Natural killer cell (primary cell): ENCODE measurements around the gene TSPOAP1. TPM values are rescaled to one million over a fixed set of nuclear protein-coding genes. Genes with fewer than 3 reads are reported as not detected.
A peak's percentile ranks its signal among the peaks of the same experiment; 100 is the strongest.
"Not testable (repeated sequence)": the region's sequence is repeated elsewhere in the genome, so short reads cannot be mapped to it uniquely, and the experiment has no call there.

ENCODE experiments used
- ATAC-seq, 3 donors: fragments of 150-1000 bp in 2 of 3; fragments of 200-7000 bp in 1 of 3; cut with Tn5 transposase; 1 replicate in 1 of 3; 2 replicates in 2 of 3; pipeline ENCODE4 v1.10.0; 2021; ENCODE audit warnings: mild to moderate bottlenecking in 2 of 3, moderate library complexity in 2 of 3
- DNase-seq, 2 donors: peaks; one replicate each; pipeline versions ENCODE4 v3.0.0 to v3.0.0-alpha.2; 2013 to 2021; ENCODE audit warnings: mixed read lengths in 1 of 2
- H3K27ac ChIP-seq: one replicate; pipeline ENCODE4 v1.5.1; 2013; ENCODE audit warnings: mild to moderate bottlenecking, low read length
- H3K27me3 ChIP-seq: one replicate; pipeline ENCODE4 v1.6.1; 2013; ENCODE audit warnings: low read length; ENCODE audit not compliant: control insufficient read depth, insufficient read depth
- H3K36me3 ChIP-seq: one replicate; pipeline ENCODE4 v1.6.1; 2013; ENCODE audit warnings: low read length; ENCODE audit not compliant: control insufficient read depth, insufficient read depth
- H3K4me1 ChIP-seq: one replicate; pipeline ENCODE4 v1.6.1; 2013; ENCODE audit warnings: low read length; ENCODE audit not compliant: control insufficient read depth, insufficient read depth
- H3K4me3 ChIP-seq: one replicate; pipeline ENCODE4 v1.5.1; 2013; ENCODE audit warnings: low read length
- H3K9me3 ChIP-seq: one replicate; pipeline ENCODE4 v1.6.1; 2013; ENCODE audit warnings: low read length; ENCODE audit not compliant: control insufficient read depth, insufficient read depth
- H3K27ac Mint-ChIP-seq, 2 donors: one replicate each; pipeline ENCODE4 v1.8.0; 2022; ENCODE audit warnings: mild to moderate bottlenecking in 2 of 2, mixed read lengths in 2 of 2, moderate library complexity in 1 of 2
- H3K27me3 Mint-ChIP-seq, 2 donors: one replicate each; pipeline ENCODE4 v1.8.0; 2022; ENCODE audit warnings: low read depth in 2 of 2, mixed read lengths in 2 of 2
- H3K36me3 Mint-ChIP-seq: one replicate; pipeline ENCODE4 v1.8.0; 2022; ENCODE audit warnings: mixed read lengths
- H3K4me1 Mint-ChIP-seq, 2 donors: one replicate each; pipeline ENCODE4 v1.8.0; 2022; ENCODE audit warnings: mixed read lengths in 2 of 2
- H3K4me3 Mint-ChIP-seq: one replicate; pipeline ENCODE4 v1.8.0; 2022; ENCODE audit warnings: mild to moderate bottlenecking, moderate library complexity, mixed read lengths
- H3K9me3 Mint-ChIP-seq, 2 donors: one replicate each; pipeline ENCODE4 v1.8.0; 2022; ENCODE audit warnings: mixed read lengths in 2 of 2
- WGBS: methylation state at CpG from one replicate; pipeline ENCODE4 v1.1.7; 2013; ENCODE audit warnings: missing lambda C conversion rate; ENCODE audit not compliant: insufficient coverage; 5-methylcytosine and 5-hydroxymethylcytosine counted together
- intact Hi-C: fragments of 100-400 bp; cut with micrococcal nuclease; formaldehyde crosslinking; loops from one replicate; pipeline ENCODE4 v1.14.2; 2022
- total RNA-seq, 4 donors: library from RNA; stranded (reverse); fragments of 120-200 nt in 1 of 4; gene quantifications; one replicate each; pipeline versions ENCODE4 v1.2.3 to v1.2.4, GENCODE V29; 2013 to 2022
- TF ChIP-seq, protein P1 (sequence below): fragments of 200-600 bp; IDR thresholded peaks from one replicate; pipeline ENCODE4 v1.8.0; 2022; ENCODE audit warnings: antibody characterized with exemption

TSPOAP1 gene
- total RNA-seq, 3 donors from 2014 or later (not counting 1 experiment from before 2014, with no cell fraction given), result 176 to 282 (median 246) TPM

DNA sequence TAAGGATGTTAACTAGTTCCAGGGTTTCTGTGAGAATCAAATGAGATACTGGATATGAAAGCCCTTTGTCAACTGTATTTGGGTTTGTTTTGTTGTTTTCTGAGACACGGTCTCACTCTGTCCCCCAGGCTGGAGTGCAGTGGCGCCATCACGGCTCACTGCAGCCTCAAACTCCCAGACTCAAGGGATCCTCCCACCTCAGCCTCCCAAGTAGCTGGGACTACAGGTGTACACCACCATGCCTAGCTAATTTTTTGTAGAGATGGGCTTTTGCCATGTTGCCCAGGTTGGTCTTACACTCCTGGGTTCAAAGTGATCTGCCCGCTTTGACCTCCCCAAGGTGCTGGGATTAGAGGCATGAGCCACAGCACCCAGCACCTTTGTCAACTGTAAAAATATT, 14.5 kb upstream of the TSPOAP1 start:
- DNase-seq (no peak), ATAC-seq (no peak)
- peaks cover 5% of the 10 kb centered on the region for H3K36me3 Mint-ChIP-seq
- Histone ChIP-seq H3K4me1 (peaks cover 85% of the 10 kb centered on the region), H3K27ac (peak overlapping the region; percentile 99), H3K36me3 (peaks cover 37% of the 10 kb centered on the region), H3K4me3 (no peak overlapping the region), H3K27me3 (no peaks in the 10 kb centered on the region), H3K9me3 (no peaks in the 10 kb centered on the region)
- intact Hi-C loops, result no loop called here
- peaks cover 78 to 90% of the 10 kb centered on the region in 2 donors for H3K4me1 Mint-ChIP-seq
- H3K4me3 Mint-ChIP-seq, result peak overlapping the region; percentile 90
- peak overlapping the region; percentile 87 to 93 for H3K27ac Mint-ChIP-seq
- TF ChIP-seq, protein P1, sequence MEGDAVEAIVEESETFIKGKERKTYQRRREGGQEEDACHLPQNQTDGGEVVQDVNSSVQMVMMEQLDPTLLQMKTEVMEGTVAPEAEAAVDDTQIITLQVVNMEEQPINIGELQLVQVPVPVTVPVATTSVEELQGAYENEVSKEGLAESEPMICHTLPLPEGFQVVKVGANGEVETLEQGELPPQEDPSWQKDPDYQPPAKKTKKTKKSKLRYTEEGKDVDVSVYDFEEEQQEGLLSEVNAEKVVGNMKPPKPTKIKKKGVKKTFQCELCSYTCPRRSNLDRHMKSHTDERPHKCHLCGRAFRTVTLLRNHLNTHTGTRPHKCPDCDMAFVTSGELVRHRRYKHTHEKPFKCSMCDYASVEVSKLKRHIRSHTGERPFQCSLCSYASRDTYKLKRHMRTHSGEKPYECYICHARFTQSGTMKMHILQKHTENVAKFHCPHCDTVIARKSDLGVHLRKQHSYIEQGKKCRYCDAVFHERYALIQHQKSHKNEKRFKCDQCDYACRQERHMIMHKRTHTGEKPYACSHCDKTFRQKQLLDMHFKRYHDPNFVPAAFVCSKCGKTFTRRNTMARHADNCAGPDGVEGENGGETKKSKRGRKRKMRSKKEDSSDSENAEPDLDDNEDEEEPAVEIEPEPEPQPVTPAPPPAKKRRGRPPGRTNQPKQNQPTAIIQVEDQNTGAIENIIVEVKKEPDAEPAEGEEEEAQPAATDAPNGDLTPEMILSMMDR, result no peak
- H3K9me3 Mint-ChIP-seq, result no peaks in the 10 kb centered on the region
- H3K27me3 Mint-ChIP-seq, result no peaks in the 10 kb centered on the region
- 67% methylated on average over 3 of the region's 4 CpGs for WGBS

DNA sequence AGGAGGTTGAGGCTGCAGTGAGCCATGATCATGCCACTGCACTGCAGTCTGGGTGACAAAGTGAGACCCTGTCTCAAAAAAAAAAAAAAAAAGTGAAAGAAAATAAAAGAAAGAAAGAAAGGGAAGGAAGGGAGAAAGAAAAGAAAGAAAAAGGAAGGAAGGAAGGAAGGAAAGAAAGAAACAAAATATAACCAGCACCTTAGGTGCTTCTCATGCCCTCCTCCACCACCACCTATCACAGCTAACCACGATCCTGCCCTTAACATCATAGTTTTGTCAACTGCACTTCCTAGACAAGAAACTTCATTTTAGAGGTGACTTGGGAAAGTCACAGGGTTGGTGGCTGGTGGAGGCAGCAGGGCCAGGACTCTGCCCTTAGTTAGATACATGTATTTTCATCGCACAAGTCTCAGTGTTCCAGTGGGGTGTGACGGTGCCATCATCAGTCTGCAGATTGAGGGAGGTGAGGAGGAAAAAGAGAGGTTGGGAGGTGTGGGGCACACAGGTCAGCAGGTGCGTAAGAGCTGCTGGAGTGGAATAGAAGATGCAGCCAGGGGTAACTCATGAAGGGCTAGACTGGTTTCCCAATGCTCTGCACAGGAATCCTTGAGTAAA, 13.4 kb upstream of the TSPOAP1 start:
- Histone ChIP-seq H3K36me3 (peaks cover 25% of the 10 kb centered on the region), H3K9me3 (no peaks in the 10 kb centered on the region), H3K27ac (peak overlapping the region; percentile 99), H3K4me3 (peak overlapping the region; percentile 4), H3K27me3 (no peaks in the 10 kb centered on the region), H3K4me1 (peaks cover 93% of the 10 kb centered on the region)
- TF ChIP-seq, protein P1, result no peak
- H3K27ac Mint-ChIP-seq, result peak overlapping the region; percentile 87 to 93
- peak overlapping the region; percentile 90 for H3K4me3 Mint-ChIP-seq
- 28% methylated on average over 3 of the region's 4 CpGs for WGBS
- no peaks in the 10 kb centered on the region for H3K9me3 Mint-ChIP-seq
- H3K27me3 Mint-ChIP-seq, result no peaks in the 10 kb centered on the region
- ATAC-seq (no peak), DNase-seq (peak in 1 of 2 donors; percentile 55)
- intact Hi-C loops, result no loop called here
- peaks cover 82 to 90% of the 10 kb centered on the region in 2 donors for H3K4me1 Mint-ChIP-seq
- H3K36me3 Mint-ChIP-seq, result peaks cover 3% of the 10 kb centered on the region

DNA sequence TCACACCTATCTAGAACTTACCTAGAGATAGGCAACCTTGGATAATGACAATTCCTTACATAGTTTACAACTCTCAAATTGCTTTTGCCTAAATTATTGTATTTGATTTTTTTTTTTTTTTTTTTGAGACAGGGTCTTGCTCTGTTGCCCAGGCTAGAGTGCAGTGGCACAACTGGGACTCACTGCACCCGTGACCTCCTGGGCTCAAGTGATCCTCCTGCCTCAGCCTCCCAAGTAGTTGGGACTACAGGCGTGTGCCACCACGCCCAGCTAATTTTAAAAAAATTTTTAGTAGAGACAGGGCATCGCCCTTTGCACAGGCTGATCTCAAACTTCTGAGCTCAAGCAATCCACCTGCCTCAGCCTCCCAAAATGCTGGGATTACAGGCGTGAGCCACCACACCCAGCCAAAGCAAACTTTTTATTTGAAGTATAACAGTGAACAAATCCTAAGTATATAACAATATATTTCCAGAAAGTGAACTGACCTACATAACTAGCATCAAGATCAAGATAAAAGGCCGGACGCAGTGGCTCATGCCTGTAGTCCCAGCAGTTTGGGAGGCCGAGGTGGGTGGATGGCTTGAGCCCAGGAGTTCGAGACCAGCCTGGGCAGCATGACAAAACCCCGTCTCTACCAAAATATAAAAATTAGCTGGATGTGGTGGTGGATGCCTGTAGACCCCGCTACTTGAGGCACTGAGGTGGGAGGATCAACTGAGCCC, 12.7 kb upstream of the TSPOAP1 start:
- H3K36me3 Mint-ChIP-seq, ATAC-seq, H3K9me3 ChIP-seq, intact Hi-C loops, H3K9me3 Mint-ChIP-seq, H3K27me3 Mint-ChIP-seq, DNase-seq, H3K27me3 ChIP-seq: not testable (repeated sequence)
- Mint-ChIP-seq H3K4me3 (peak overlapping the region; percentile 90), H3K27ac (peak overlapping the region; percentile 87 to 93), H3K4me1 (peaks cover 88 to 91% of the 10 kb centered on the region in 2 donors)
- 62% methylated on average over 9 of the region's 11 CpGs for WGBS
- peaks cover 98% of the 10 kb centered on the region for H3K4me1 ChIP-seq
- peak overlapping the region; percentile 99 for H3K27ac ChIP-seq
- H3K4me3 ChIP-seq, result peak overlapping the region; percentile 4
- peaks cover 19% of the 10 kb centered on the region for H3K36me3 ChIP-seq

DNA sequence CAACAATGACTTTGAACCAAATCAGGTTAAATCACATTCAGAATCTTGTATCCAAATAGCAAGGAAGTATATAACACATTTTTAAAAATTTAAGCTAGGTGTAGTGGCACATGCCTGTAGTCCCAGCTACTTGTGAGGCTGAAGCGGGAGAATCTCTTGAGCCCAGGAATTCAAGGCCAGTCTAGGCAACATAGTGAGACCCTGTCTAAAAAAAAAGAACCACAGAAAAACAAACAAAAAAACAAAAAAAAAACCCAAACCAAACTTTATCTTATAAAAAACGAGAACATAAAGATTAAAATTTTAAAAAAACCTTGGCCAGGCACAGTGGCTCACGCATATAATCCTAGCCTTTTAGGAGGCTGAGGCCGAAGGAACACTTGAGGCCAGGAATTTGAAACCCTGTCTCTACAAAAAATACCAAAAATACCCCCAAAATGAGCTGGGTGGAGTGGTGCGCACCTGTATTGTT, 11.8 kb upstream of the TSPOAP1 start:
- no peak for DNase-seq
- no peaks in the 10 kb centered on the region for H3K27me3 Mint-ChIP-seq
- Histone ChIP-seq H3K36me3 (peaks cover 10% of the 10 kb centered on the region), H3K27me3 (no peaks in the 10 kb centered on the region), H3K4me1 (peaks cover 98% of the 10 kb centered on the region), H3K4me3 (no peak overlapping the region), H3K9me3 (no peaks in the 10 kb centered on the region), H3K27ac (peak overlapping the region; percentile 99)
- H3K4me3 Mint-ChIP-seq, result peak overlapping the region; percentile 90
- H3K9me3 Mint-ChIP-seq, result no peaks in the 10 kb centered on the region
- peak overlapping the region; percentile 87 to 93 for H3K27ac Mint-ChIP-seq
- TF ChIP-seq, protein P1, result no peak
- intact Hi-C loops, result no loop called here
- 61% methylated on average over 4 of the region's 5 CpGs for WGBS
- H3K36me3 Mint-ChIP-seq, result no peaks in the 10 kb centered on the region
- peaks cover 94 to 95% of the 10 kb centered on the region in 2 donors for H3K4me1 Mint-ChIP-seq
- no peak for ATAC-seq
